GM10266 (cell line): ENCODE measurements around the gene ELL2.

Experiments
- DNase-seq: peaks from one replicate; pipeline ENCODE4 v3.0.0; 2012; ENCODE audit errors: extremely low spot score
- TF ChIP-seq, protein P1 (sequence below): IDR thresholded peaks from 2 replicates; pipeline ENCODE4 v1.5.1; 2012; ENCODE audit warnings: mild to moderate bottlenecking, low read depth; ENCODE audit not compliant: control insufficient read depth, insufficient read depth; ENCODE audit errors: missing control alignments

The ELL2 gene

DNA sequence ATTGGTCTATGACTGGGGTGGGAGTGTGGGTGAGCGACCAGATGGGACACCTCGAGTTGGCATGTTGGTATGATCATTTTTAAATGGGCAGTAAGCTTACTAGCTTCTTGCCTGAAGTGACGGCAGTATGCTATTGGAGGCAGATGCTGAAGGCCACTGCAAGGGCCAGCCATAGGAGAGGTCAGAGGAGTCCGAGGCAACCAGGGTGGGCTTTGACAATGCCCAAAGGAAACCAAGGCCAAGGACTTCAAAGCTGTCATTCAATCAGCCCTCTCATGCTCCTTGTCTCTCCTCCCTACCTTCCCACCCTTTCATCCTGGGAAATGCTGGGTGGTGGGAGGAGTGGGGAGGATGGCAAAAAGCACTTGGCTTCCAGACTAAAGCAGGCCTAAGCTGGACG is 82.0 kb downstream of the ELL2 start:
- TF ChIP-seq, protein P1, sequence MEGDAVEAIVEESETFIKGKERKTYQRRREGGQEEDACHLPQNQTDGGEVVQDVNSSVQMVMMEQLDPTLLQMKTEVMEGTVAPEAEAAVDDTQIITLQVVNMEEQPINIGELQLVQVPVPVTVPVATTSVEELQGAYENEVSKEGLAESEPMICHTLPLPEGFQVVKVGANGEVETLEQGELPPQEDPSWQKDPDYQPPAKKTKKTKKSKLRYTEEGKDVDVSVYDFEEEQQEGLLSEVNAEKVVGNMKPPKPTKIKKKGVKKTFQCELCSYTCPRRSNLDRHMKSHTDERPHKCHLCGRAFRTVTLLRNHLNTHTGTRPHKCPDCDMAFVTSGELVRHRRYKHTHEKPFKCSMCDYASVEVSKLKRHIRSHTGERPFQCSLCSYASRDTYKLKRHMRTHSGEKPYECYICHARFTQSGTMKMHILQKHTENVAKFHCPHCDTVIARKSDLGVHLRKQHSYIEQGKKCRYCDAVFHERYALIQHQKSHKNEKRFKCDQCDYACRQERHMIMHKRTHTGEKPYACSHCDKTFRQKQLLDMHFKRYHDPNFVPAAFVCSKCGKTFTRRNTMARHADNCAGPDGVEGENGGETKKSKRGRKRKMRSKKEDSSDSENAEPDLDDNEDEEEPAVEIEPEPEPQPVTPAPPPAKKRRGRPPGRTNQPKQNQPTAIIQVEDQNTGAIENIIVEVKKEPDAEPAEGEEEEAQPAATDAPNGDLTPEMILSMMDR: no peak
- DNase-seq: no peak

DNA sequence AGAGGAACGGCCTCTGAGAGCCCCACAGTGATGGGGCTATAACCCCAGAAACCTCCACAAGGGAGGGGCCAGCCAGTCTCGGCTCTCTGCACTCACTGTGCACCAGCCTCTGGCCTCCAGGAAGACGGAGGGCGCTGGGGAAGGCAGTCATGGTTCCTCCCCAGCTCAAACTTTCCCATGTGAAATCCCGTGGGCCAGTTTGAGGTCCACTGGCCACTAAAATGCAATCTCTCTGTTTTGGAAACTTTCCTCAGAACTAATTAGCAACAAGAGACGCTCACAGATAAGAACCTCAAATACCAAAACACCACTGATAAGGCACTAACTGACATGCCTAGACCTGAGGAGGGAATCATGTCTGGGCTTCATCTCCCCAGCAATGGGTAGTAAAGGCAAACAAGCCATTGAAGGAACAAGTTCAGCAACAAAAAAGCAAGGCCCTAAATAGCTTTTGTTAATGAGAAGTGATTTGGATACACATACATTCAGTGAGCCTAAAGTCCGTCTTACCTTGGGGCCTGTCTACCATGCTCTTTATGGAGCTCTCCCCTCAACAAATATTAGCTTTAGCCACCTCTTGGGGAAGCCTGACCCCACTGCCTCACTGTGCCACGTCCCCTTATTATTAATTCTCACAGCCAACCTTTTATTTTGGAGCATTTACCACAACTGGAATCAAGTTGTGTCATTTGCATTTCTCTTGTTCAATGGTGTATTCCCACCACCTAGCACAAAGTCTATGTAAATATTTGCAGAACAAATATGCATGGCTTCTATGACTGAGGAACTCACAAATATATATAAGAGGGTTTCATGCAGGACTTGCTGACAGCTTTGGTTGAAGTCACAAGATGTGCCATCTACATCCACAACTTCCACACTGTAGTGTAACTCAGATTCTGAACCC is 83.0 kb downstream of the ELL2 start:
- no peak for DNase-seq
- TF ChIP-seq, protein P1: no peak

DNA sequence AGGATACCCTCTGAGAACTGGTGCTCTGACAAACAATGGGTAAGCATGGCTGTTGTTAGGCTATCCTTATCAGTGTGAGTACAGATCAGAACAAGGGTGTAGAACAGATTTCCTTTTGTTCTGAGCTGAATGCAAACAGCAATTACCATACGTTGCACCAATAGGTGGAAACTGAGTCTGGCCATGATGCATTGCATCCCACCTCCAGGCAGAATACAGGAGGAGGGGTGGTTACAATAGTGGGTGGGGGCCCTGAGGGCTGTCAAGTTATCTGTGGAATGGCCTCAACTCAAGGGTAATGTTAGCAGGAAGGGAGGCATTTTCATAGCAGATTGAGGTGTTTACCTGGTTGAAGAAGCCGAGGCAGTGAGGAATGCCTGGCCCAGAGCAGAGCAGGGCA is 84.9 kb downstream of the ELL2 start:
- DNase-seq: no peak

DNA sequence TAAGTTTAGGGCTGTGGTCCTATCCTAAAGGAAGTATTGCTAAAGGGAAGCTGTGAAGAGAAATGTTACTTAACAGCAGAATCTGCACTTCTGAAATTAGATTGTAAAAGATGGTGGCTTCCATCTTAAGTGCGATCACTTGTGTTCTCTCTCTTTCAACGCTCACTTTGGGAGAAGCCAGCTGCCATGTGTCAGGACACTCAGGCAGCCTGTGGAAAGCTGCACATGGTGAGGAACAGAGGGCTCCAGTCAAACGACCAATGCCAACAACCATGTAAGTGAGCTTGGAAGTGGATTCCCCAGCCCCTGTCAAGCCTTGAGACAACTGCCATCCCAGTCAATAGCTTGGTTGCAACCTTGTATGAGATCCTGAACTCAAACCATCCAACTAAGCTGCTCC is 87.4 kb downstream of the ELL2 start:
- TF ChIP-seq, protein P1: no peak
- no peak for DNase-seq

More for the DNA sequence above, 84.9 kb downstream of the ELL2 start:
- TF ChIP-seq, protein P1: no peak

DNA sequence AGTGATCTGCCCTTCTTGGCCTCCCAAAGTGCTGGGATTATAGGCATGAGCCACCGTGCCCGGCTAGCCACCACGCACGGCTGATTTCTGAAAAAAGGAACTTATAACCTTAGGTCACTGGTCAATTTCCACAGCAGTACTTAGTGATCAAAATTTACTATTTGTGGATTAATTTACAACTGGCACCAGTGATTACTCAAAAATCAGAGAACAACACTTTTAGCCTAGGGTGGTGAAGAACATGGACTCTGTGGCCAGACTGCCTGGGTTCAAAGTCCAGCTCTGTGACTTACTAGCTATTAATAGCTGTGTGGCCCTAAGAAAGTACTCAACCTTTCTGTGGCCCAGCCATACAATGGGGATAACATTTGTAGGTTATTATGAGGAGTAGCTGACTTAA is 88.3 kb downstream of the ELL2 start:
- DNase-seq: no peak

DNA sequence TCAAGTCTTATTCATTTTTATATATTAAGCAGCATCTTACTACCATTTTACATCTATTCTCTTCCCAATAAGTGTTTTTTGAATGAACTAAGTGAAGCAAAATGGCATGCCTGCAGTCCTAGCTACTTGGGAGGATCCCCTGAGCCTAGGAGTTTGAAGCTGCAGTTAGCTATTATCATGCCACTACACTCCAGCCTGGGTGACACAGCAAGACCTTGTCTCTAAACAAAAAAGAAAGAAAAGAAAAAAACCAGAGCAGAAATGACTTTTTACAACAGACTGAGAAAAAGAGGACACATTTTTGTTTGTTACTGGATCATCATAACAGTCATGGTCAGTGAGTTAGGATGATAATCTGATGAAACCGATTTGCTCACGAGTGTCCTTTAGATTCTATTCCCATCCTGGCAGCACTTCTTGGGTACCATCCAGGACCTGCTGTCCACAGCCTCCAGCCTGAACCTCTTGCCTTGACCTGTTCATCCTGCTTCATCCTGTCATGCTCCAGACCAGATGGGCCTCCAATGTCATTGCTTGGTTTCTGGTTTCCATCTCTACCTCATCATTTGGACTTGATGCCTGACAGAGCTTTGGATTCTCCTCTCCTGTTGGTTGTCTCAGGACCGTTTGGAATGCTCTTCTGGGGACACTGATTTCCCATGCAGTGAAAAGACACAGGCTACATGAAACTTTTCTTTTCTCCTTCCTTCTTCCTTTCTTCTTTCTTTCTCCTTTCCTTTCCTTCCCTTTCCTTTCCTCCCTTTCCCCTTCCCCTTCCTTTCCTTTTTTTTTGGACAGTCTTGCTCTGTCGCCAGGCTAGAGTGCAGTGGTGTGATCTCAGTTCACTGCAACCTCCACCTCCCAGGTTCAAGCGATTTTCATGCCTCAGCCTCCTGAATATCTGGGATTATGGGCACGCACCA is 89.0 kb downstream of the ELL2 start:
- DNase-seq: no peak
- TF ChIP-seq, protein P1: no peak

More for the DNA sequence above, 88.3 kb downstream of the ELL2 start:
- TF ChIP-seq, protein P1: no peak
